ENCODE results near the gene CCDC8.
"Not testable (repeated sequence)": the region's sequence is repeated elsewhere in the genome, so short reads cannot be mapped to it uniquely, and the experiment has no call there.

CCDC8 gene

GRCh38 chr19:46376241-46377153 is 36.9 kb downstream of the CCDC8 start:
- no peak for DNase-seq

GRCh38 chr19:46375476-46376067 is 37.8 kb downstream of the CCDC8 start:
- DNase-seq: not testable (repeated sequence)

DNA sequence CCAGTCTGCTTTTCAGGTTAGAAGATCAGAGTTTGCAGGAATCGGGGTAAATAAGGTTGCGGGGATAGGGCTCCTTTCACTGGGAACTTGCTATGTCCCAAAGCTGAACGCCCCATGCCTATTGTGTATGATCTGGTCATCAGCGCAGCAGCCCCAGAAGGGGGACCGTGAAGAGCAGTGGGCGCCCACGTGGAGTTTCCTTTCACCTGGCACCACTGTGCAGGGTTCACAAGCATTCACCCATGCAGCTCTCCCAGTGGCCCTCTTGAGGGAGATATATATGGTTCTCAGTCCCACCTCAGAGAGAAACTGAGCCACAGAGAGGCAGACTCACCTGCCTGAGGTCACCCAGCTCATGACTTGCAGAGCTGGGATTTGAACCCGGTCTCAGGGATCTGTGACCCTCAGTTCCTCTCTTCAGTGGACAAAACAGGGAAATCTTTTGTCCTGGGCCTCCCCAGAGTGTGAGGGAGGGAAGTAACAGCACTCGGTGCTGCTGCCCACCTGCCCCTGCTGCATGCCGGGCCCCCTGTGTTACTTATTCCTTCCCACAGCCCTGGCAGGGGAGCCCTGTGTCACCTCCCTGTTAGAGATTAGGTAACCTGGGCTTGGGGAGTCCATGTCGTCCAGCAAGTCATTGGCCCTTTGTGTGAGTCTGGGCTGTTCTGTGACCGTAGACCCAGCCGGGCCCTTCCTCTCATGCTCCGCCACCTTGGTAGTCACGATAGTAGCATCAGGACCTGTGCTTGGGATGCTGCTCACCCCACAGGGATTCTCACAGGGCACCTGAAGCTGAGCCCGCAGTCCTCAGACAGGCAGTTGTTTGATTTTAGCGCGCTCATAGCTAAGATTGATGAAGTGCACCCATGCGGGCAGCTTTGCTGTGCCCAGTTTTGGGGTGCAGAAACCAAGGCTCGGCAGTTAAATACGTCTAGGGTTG is 38.6 kb downstream of the CCDC8 start:
- DNase-seq: no peak

- peak; percentile 91 to 99 for DNase-seq
Observed at GRCh38 chr19:46373491-46374359, 39.6 kb downstream of the CCDC8 start.

GRCh38 chr19:46372901-46373490 is 40.4 kb downstream of the CCDC8 start:
- peak; percentile 27 to 71 for DNase-seq

DNA sequence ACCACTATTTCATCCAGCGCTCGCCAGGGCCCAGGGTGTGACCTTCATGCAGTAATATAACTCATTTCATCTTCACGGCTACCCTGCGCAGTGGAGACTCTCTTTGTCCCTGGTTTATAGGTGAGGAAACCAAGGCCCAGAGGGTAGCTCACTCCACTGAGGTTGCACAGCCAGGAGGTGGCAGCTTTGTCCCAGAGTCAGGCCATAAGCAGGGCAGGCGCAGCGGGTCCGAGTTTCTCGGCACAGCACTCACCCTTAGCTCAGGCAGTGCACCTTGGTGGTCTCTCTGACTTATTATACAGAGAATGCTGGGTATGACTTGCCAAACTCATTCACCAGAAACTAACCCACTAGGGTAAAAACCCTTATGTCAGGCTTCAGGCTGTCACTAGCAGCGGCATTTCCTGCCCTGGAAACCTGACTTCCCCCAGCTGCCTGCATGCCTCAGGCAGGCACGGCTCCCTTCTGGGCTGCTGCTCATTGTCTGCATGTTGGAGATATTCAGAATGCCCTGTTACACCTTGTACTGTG is 41.9 kb downstream of the CCDC8 start:
- no peak for DNase-seq

DNA sequence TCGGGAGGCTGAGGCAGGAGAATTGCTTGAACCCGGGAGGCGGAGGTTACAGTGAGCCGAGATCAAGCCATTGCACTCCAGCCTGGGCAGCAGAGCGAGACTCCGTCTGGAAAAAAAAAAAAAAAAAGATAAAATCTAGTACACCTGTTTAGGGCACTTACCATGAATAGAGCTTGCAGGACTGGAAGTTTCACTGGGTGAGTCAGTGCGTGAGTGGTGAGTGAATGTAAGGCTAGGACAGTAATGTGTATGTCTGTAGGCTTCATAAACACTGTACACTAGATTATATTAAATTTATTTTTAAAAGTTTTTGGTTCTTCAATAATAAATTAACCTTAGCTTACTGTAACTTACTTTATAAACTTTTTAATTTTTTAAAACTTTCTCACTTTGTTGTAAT is 43.5 kb downstream of the CCDC8 start:
- DNase-seq: no peak

DNA sequence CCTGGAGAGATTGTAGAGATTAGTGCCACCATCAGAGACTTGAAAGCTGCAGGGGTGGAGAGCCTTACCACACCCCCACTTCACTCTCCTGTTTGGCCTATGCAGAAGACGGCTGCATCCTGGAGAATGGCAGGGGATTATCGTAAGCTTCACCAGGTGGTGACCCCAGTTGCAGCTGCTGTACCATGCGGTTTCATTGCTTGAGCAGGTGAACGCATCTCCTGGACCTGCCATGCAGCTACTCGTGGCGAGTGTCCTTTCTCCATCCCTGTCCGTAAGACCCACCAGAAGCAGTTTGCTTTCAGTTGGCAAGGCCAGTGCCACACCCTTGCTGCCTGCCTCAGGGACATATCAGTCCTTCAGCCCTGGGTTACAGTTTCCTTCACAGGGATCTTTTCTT is 45.2 kb downstream of the CCDC8 start:
- no peak for DNase-seq

- DNase-seq: no peak
Observed at GRCh38 chr19:46367426-46367825, 45.9 kb downstream of the CCDC8 start.

- no peak for DNase-seq
Observed at GRCh38 chr19:46366620-46367292, 46.6 kb downstream of the CCDC8 start.

GRCh38 chr19:46365561-46365960 is 47.8 kb downstream of the CCDC8 start:
- DNase-seq: no peak

GRCh38 chr19:46364359-46364758 is 49.0 kb downstream of the CCDC8 start:
- no peak for DNase-seq

DNA sequence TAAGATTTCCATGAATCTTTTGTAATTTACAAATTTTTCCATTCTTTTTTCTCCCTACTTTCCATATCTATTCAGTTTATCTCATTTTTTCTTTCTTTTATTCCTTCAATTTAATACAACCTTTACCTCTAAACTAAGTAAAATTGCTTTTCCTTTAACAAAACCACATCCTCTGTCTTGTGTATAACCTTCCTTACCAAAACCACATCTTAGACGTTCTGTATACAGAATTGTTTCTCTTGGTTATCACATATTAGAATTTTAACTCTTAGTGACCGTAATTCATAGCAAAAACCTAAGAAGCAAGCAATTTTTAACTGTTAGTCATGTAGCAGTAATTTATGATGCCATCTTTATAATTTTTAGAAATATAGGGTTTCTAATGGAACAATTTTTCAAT is 51.4 kb downstream of the CCDC8 start:
- no peak for DNase-seq
